GM18907 (cell line): ENCODE measurements around the gene SLC26A9.

ENCODE experiments used
- ATAC-seq: cut with Tn5 transposase; IDR thresholded peaks from one replicate; pipeline ENCODE4 v1.9.1; 2021; ENCODE audit warnings: mild to moderate bottlenecking, moderate library complexity; ENCODE audit not compliant: unreplicated experiment

The SLC26A9 gene

GRCh38 chr1:205927676-205928075 is 15.6 kb downstream of the SLC26A9 start:
- no peak for ATAC-seq

GRCh38 chr1:205927247-205927646 is 16.0 kb downstream of the SLC26A9 start:
- ATAC-seq, result no peak

- no peak for ATAC-seq
Measured at GRCh38 chr1:205926636-205927035, 16.6 kb downstream of the SLC26A9 start.

- ATAC-seq, result no peak
Measured at GRCh38 chr1:205926213-205926612, 17.0 kb downstream of the SLC26A9 start.

GRCh38 chr1:205925736-205926135 is 17.5 kb downstream of the SLC26A9 start:
- ATAC-seq, result no peak

GRCh38 chr1:205924460-205924790 is 18.8 kb downstream of the SLC26A9 start:
- ATAC-seq, result no peak

GRCh38 chr1:205923651-205924459 is 19.4 kb downstream of the SLC26A9 start:
- no peak for ATAC-seq

GRCh38 chr1:205922806-205923205 is 20.4 kb downstream of the SLC26A9 start:
- no peak for ATAC-seq

- no peak for ATAC-seq
Measured at GRCh38 chr1:205922314-205922713, 20.9 kb downstream of the SLC26A9 start.

- ATAC-seq, result no peak
Measured at GRCh38 chr1:205921570-205921909, 21.7 kb downstream of the SLC26A9 start.

GRCh38 chr1:205920861-205921569 is 22.2 kb downstream of the SLC26A9 start:
- no peak for ATAC-seq

- no peak for ATAC-seq
Measured at GRCh38 chr1:205920159-205920558, 23.1 kb downstream of the SLC26A9 start.

- ATAC-seq, result no peak
Measured at GRCh38 chr1:205918955-205919746, 24.1 kb downstream of the SLC26A9 start.

- ATAC-seq, result no peak
Measured at GRCh38 chr1:205917466-205918238, 25.6 kb downstream of the SLC26A9 start.

GRCh38 chr1:205916541-205916940 is 26.7 kb downstream of the SLC26A9 start:
- no peak for ATAC-seq

- ATAC-seq, result no peak
Measured at GRCh38 chr1:205915354-205915990, 27.8 kb downstream of the SLC26A9 start.

- ATAC-seq, result no peak
Measured at GRCh38 chr1:205914730-205915129, 28.5 kb downstream of the SLC26A9 start.

- no peak for ATAC-seq
Measured at GRCh38 chr1:205914155-205914507, 29.1 kb downstream of the SLC26A9 start.

GRCh38 chr1:205913451-205914154 is 29.7 kb downstream of the SLC26A9 start:
- no peak for ATAC-seq

- no peak for ATAC-seq
Measured at GRCh38 chr1:205907794-205908193, 35.5 kb downstream of the SLC26A9 start.
